GM18861 (cell line): ENCODE results near the gene BMPER.

Source experiments
- ATAC-seq: cut with Tn5 transposase; IDR thresholded peaks from one replicate; pipeline ENCODE4 v1.9.1; 2021; ENCODE audit not compliant: unreplicated experiment

Gene BMPER

DNA sequence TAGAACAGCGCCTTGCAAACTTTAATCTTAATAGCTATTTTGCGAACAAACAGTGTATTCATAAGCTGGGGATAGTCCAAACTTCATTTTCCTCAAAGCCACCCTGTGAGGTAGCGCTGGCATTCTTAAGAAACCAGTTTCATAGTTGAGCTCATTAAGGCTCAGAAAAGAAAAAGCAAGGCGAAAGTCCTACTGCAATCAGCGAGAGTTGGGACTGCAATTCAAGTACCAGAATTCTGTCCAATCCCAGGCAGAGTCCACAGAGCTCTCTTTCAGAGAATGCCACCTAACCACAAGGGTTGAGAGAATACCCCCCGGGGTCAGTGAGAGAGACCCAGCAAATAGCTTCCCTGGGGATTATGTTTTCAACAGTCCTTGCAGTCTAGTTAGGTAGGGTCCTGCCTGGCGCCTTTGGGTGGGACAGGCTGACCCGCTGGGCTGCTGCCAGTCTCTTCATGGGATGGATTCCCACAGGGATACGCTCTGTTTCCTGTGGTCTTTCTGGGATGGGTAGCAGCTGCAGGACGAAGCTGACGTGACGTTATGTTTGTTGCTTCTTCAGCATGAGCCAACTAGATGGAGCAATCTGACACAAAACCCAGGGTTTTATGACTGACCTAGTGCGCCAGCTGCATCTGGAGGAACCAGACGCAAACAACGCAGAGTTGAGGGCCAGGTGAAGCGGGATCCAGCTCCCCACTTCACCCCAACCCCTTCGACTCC lies 16.0 kb downstream of the BMPER start:
- ATAC-seq = no peak

DNA sequence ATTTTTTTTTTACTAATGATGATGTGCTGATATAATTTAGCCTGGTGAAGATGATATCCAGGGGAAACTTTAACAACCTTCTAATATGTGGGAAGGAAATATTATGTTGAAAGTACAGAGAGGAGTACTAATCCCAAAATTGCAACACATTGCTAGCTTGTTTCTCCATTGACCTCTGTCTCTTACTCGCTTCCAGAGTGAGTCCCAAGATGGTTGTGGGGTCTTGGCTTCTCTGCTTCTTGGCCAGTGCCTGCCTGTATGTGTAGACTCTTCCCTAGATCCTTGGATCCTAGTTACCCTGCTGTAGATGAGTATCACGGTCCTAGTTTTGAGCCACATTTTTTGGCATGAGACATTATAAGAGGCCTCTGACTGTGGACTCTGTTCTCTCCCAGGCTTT lies 17.5 kb downstream of the BMPER start:
- ATAC-seq = no peak

DNA sequence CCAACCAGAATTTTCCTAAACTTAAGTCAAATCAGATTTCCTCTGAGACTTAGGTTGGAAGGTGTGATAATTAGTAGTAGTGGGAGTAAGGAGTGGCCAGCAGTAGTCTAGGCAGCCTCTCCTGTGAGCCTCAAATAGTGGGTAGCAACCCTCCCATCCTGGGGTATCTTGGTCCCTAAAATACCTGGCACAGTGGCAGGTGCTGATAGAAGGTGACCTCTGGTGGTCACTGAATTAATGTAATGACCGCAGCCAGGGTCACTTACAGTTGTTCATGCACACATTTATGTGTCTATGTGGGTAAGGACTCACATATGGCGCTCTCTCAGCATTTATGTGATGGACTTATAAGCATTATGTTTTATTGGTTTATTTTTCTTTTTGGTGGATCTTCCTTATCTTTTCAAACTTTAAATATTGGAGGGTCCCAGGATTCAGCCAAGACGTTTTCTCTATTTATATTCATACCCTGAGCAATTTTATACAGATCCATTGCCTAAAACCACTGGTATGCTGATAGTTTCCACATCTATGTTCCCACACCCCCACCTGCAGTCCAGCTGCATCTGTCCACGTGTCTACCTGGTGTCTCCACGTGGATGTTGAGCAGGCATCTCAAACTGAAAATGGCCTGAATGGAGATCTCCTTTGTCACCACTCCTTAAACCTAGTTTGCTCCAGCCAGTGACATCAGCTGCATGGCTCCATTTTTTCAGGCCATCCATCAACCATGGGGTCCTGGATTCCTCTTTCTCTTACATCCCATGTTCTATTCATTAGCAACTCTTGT lies 18.3 kb downstream of the BMPER start:
- no peak for ATAC-seq

DNA sequence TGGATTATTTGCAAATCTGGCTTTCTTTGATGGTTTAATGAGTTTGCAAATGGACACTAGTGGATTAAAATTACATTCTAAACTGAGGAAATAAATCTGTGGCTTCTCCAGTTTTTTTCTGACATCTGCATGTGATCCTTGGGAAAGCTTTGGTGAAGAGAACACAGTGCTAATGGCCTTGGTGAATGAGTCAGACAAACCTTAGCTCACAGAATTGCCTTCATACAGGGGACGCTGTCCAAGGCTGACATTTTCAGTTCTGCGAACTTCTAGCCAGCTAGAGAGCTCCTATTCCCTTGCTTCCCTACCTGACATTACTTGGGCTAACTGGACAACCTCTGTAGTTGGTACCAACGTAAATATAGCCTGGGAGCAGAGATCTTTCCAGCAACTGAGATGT lies 21.2 kb downstream of the BMPER start:
- ATAC-seq = no peak

DNA sequence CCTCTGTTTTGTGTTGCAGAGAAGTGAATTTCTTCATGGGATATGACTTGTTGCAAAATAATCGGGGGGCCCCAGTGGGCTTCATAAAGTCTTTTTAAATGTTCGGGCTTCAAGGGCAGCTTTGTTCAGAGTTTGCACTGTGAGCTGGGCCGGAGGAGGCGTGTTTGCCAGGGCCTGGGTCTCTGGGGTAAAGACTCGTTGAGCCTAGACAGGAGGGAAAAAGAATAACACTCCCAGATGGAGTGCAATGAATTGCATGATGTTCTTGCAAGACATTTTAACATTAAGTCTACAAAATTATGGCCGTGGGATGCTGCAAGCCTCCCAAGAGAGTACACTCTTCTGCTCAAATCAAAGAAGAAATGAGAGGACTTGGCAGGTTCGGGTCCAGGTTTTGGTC lies 23.6 kb downstream of the BMPER start:
- ATAC-seq = no peak

DNA sequence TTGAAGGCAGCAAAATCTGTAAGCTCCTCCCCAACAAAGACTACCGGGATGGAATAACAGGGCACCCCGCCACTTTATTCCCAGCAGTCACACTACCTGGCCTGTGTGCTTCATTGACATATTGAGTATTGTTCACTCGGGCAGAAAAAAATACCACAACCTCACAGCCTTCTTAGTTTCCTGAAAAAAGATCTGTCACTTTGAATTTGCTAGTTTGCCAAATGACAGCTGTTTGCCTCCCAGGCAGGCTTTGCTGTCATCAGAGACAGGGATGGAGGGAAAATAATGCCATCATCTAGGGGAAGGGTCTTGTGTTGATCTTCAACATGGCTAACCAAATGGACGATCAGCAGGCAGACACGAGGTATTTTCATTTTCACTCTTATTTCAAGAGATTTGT lies 26.9 kb downstream of the BMPER start:
- no peak for ATAC-seq

DNA sequence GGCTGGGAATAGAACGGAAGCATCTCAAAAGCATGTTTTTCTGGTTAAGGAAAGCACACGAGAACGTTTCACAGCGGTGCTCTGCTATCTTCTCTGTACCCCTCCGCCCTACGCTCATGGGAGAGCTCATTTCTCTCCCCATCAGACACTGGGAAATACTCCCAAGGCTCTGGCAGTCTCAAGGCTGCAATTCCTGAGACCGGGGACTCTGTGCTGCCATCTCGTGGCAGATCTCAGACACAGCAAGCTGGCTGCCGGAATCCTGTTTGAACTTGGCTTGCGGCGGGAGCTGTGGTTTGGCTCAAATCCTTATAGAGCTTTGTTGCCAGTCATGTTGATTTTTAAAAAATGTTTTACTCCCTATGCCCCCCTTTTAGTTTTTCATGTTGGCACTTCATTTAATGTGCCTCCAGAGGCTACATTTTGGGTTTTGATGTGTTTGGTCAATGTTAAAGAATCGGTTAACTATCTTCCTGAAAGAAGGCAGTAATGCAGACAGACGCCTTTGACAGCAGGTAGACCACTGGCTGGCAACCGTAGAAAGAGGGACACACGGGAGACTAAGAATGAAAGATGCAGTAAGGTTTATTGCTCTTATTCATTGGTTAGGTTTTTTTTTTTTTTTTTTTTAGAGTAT lies 27.6 kb downstream of the BMPER start:
- peak; percentile 85 for ATAC-seq

DNA sequence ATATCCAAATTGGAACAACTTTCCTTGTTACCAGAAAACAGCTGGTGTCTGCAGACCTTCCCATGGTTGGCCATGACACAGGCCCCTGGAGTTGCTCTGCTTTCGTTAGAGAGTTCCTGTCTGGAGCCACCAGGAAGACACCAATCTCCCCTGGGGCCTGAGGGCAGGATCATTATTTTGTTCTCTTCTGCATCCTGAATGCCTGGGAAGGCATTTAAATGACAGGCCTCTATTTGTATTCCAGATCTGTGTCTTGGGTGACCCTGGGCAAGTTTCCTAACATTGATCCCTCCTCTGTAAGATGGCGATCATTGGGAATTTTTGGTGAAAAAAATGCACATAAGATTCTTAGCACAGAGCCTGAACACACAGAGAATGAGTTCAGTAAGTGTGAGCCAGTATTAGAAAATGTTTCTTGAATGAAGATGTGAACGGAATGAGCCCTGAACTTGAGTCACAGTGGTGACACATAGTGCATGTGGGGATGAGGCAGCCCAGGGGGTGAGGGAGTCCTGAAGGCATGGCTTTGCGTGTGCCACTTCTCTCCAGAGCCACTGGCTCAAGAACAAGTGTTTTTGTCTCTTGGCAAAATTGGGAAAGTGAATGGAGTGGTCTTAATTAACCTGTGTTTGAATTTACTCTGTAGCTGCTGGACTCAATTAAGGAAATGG lies 28.4 kb downstream of the BMPER start:
- ATAC-seq = no peak

DNA sequence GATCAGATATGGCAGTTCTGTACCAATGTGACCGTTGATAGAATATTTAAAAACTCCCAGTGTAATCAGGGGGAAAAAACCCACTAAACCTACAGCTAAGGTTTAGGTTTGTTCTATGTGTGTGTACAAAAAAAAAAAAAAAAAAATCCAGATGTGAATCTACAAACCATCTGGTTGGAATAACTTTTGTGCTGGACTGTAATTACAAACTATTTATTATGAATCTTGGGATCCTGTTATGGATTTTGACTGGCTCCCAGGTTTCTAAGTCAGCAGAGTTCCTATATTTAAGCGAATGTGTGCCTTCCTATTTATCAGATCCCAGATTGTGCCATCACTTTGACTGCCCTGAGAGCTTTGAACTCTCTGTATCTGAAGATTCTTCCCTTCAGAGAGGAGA lies 29.1 kb downstream of the BMPER start:
- ATAC-seq = no peak

DNA sequence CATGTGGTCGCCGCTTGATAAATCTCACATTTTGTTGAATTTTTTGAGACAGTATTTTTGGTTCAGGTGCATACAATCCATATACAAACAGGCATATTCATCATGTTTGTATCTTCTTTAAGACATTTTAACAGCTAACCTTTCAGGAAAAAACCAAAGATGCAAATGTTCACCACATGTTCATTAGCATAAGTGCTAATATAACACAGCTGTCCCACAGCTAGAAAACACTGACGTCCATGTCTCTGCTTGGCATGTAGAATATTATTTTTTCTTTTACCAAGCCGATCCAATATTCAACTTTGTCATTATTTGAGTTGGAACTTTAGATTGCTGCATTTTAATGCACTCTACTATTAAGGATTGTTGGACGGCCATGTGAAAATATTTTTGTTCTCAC lies 31.2 kb downstream of the BMPER start:
- ATAC-seq = no peak

DNA sequence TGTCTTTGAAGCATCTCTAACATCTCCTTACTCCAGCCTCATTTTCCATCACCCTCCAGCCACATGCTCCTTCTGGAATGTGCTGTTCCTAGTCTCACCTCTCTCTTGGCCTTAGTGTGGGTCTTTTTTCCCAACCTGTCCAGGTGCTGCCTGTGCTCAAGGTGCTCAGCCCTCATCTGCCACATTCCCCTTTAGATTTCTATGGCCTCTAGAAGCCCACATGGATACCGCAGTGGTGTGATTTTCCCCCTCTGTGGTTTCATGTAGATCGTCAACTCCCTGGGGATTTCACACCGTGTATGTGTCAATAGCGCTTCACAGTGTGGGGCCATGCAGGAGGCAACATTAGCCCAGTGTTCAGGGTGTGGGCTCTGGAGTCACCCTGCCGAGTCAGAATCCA lies 32.5 kb downstream of the BMPER start:
- ATAC-seq = no peak

DNA sequence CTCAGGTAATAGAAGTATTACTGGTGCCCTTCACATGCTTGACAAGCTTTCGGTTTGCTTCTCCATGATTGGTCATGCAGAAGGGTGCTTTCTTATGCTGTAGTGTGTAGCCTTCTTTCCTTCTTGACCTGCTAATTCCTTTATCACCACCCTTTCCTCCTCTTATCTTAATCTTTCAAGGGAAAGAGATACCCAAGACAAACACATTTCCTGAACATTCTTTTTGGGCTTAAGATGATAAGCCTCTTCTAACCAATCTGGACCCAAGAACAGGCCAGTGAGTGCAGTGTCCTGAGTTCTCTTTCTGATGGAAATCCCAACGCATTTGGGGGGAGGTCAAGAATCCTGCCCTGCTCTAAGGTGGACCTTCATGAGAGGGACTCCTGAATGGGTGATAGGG lies 33.8 kb downstream of the BMPER start:
- no peak for ATAC-seq

DNA sequence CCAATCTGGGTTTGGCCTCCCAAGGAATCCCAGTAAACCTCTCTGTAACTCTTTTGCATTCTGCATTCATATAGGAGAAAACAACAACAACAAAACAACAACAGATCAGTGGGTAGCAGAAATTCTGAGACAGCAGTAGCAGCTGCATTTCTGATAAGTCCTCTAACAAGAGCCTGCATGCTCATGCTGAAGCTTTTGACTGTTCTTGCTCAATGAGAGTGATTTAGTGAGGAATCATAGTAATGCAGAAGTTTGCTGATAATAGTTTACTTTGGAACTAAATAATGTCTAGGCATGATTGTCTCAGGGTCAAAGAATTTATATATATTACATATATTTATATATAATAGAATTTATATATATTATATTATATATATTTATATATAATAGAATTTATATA lies 35.2 kb downstream of the BMPER start:
- ATAC-seq = no peak

DNA sequence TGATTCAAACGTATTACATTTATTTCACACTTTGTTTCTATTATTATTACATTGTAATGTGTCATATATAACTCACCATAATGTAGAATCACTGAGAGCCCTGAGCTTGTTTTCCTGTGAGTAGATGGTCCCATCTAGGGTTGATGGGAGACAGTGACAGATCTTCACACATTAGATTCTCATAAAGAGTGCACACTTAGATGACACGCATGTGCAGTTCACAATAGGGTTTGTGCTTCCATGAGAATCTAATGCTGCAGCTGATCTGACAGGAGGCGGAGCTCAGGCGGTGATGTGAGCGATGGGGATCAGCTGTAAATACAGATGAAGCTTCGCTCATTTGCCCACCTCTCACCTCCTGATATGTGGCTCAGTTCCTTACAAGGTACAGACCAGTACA lies 36.1 kb downstream of the BMPER start:
- no peak for ATAC-seq

DNA sequence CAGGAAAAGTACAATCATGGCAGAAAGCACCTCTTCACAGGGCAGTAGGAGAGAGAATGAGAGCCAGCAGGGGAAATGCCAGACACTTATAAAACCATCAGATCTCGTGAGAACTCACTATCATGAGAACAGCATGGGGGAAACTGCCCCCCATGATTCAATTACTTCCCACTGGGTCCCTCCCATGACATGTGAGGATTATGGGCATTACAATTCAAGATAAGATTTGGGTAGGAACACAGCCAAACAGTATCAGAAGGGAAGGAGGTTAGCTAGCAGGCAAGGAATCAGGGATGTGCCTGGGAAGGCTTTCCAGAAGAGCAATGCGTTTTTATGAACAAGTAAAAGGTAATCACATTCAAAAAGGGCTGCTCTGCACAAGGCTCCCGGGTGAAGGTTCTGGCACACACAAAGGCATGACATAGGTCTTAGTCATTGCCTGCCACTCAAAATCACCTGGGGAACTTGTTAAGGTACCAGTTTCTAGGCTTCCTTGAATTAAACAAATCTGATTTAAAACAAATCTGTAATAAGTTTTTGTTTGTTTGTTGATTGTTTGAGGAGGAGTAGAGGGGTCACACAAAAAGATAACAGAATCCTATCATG lies 40.9 kb downstream of the BMPER start:
- ATAC-seq = no peak

DNA sequence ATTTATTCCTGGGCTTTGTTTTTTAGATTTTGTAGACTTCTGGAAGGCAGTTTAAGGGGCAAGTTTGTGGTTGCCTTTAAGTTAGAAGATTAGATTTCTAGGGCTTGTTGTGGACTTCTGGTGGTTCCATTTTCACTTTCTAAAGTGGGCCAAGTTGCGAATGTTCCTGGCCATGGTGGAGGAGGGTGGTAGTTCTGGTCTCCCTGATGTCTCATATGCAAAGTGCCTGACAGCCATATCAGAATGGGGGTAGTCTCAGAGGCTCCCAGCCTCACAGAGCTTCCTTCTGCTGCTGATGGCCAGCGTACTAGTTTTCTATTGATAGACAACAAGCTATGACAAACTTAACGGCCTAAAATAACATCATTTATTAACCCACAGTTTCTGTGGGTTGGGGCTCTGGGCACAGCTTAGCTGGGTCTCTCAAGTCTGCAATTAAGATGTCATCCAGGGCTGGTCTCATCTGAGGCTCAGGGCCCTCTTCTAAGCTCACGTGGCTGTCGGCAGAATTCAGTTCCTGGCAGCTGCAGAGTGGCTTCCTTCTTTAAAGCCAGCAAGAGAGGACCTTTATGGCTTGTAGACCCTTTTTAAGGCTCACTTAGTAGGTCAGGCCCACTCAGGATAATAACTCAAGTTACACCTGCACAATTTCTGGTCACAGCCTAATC lies 44.8 kb downstream of the BMPER start:
- ATAC-seq = no peak

DNA sequence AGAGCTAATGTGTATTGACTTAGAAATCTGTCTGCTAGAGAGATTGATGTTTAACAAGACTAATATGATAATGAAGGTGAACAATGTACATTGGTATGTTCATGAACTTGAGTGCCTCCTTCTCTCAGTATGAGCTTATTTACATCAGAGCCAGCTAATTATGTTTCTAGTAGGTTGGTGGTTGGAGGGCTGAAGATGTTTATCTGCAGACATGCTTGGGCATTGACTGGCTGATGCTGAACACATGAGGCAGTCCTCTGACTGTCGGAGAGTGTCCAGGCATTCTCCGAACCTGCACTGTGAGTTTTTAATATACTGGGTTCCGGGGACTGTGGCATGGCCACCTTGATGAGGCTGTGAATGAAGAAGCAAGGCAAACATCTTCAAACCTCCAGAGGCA lies 47.5 kb downstream of the BMPER start:
- no peak for ATAC-seq

DNA sequence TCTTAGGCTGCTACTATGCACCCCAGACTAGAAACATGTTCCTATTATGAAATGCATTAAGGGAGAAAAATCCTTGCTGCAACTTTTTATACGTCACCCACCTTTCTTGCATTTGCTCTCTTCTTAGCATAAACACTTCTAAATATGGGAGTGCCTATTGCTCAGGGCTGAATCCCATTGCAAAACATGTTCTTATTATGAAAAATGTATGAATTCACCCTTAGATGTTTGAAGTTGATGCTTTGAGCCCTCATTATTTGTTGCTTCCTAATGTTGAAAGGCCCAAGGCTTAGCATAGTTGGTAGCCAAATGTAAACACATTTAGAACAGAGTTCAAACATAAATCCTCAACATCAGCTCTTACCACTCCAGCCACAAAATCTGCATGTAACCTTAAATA lies 52.8 kb downstream of the BMPER start:
- no peak for ATAC-seq

DNA sequence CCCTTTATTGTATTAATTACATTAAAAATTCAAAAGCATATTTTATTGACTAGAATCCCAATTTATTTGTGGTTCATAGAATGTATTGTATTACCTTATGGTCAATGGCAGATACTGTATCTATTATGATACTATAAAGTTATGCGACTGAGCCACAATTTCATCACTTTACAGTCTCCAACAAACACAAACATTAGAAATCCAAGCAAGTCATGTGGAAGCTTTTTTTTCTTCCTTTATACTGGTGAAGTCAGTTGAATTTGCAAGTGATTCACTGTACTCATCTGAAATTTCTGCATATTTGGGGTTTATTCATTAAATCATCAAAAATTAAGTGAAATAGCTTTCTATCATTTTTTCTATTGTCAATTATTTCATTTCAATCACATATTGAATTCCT lies 54.3 kb downstream of the BMPER start:
- ATAC-seq = no peak

DNA sequence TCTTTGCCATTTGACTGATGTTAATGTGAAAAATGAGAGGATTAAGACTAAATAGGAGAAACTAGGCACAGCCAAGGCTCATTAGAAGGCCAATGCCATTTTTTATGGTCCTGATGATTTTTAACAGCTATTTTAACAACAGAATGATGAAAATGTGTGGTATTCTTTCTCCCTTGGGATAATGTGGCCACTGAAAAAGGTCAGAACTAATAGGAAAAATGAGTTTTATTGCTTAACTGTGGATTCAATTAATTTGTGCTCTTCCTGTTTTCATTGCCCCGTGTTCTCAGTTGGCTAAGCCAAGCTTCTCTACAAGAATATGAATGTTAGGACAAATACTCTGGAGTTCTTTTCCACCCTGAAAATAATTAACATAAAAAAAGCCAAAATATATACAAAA lies 56.6 kb downstream of the BMPER start:
- ATAC-seq = no peak
